Ascending aorta (tissue), 2 donors: ENCODE data around the gene SNX10. TPM values are rescaled to one million over a fixed set of nuclear protein-coding genes. Genes with fewer than 3 reads are reported as not detected.

ENCODE experiments used
- DNase-seq, 2 donors: peaks; one replicate each; pipeline ENCODE4 v3.0.0-alpha.2; 2019; ENCODE audit warnings: low spot score in 2 of 2
- H3K27ac ChIP-seq, 2 donors: fragments of 200-600 bp; sonication (generic); one replicate each; pipeline ENCODE4 v1.5.1; 2016 to 2017; ENCODE audit warnings: mild to moderate bottlenecking in 1 of 2
- H3K27me3 ChIP-seq: fragments of 200-600 bp; sonication (generic); one replicate; pipeline ENCODE4 v1.5.1; 2017
- H3K36me3 ChIP-seq, 2 donors: fragments of 200-600 bp; sonication (generic); one replicate each; pipeline ENCODE4 v1.5.1; 2016
- H3K4me1 ChIP-seq, 2 donors: fragments of 200-600 bp; sonication (generic); one replicate each; pipeline ENCODE4 v1.5.1; 2016 to 2017; ENCODE audit warnings: mild to moderate bottlenecking in 1 of 2
- H3K4me3 ChIP-seq, 2 donors: fragments of 200-600 bp; sonication (generic); one replicate each; pipeline ENCODE4 v1.5.1; 2016 to 2017; ENCODE audit warnings: mild to moderate bottlenecking in 1 of 2
- H3K9me3 ChIP-seq, 2 donors: fragments of 200-600 bp; sonication (generic); one replicate each; pipeline ENCODE4 v1.5.1; 2016
- CTCF ChIP-seq, 3 experiments: fragments of 200-600 bp in 2 of 3; fragments of 450-650 bp in 1 of 3; sonication (generic) in 2 of 3; IDR thresholded peaks; one replicate each; pipeline ENCODE4 v1.5.1; 2016 to 2019; ENCODE audit warnings: antibody characterized with exemption in 3 of 3, mild to moderate bottlenecking in 1 of 3, moderate library complexity in 1 of 3
- intact Hi-C: fragments of 100-400 bp; cut with DNase I; formaldehyde crosslinking; loops from one replicate; pipeline ENCODE4 v1.15.1; 2023
- total RNA-seq: library from RNA; depleted of rRNA; stranded (reverse); fragments of >200 nt; gene quantifications from one replicate; pipeline ENCODE4 v1.1.0, GENCODE V29; 2016

Gene SNX10
- total RNA-seq, 1 donor from 2014 or later, result 3.5 TPM

GRCh38 chr7:26372249-26372648, 80.6 kb downstream of the SNX10 start:
- H3K27me3 ChIP-seq, result peaks cover 20% of the 10 kb centered on the region
- DNase-seq, result no peak
- no peak overlapping the region for H3K27ac ChIP-seq
- no peaks in the 10 kb centered on the region for H3K9me3 ChIP-seq
- peaks cover 0 to 4% of the 10 kb centered on the region in 2 donors for H3K4me1 ChIP-seq
- H3K36me3 ChIP-seq, result no peaks in the 10 kb centered on the region
- no peak for TF ChIP-seq CTCF (IDR thresholded peaks at IDR 0.05)
- intact Hi-C loops, result loop anchor here (5.0 kb wide), 1 partner anchor 485 kb away; no protein-coding TSS in a partner anchor
- no peak overlapping the region for H3K4me3 ChIP-seq

- Histone ChIP-seq H3K9me3 (no peaks in the 10 kb centered on the region), H3K27ac (no peak overlapping the region), H3K27me3 (peaks cover 20% of the 10 kb centered on the region), H3K4me3 (no peak overlapping the region), H3K36me3 (no peaks in the 10 kb centered on the region), H3K4me1 (peaks cover 0 to 4% of the 10 kb centered on the region in 2 donors)
- DNase-seq, result no peak
- TF ChIP-seq CTCF (IDR thresholded peaks at IDR 0.05), result no peak
- intact Hi-C loops, result loop anchor here (5.0 kb wide), 1 partner anchor 485 kb away; no protein-coding TSS in a partner anchor
Measured at GRCh38 chr7:26372704-26373103, 81.0 kb downstream of the SNX10 start.

- intact Hi-C loops, result loop anchor here (5.0 kb wide), 1 partner anchor 482 kb away; no protein-coding TSS in a partner anchor
- Histone ChIP-seq H3K36me3 (no peaks in the 10 kb centered on the region), H3K4me1 (peaks cover 0 to 4% of the 10 kb centered on the region in 2 donors), H3K27me3 (peaks cover 20% of the 10 kb centered on the region), H3K9me3 (no peaks in the 10 kb centered on the region), H3K27ac (no peak overlapping the region), H3K4me3 (no peak overlapping the region)
- DNase-seq, result no peak
- TF ChIP-seq CTCF (IDR thresholded peaks at IDR 0.05), result no peak
Measured at GRCh38 chr7:26374647-26375373, 83.1 kb downstream of the SNX10 start.

GRCh38 chr7:26375726-26376174, 84.1 kb downstream of the SNX10 start:
- H3K36me3 ChIP-seq, result no peaks in the 10 kb centered on the region
- no peak for TF ChIP-seq CTCF (IDR thresholded peaks at IDR 0.05)
- peaks cover 20% of the 10 kb centered on the region for H3K27me3 ChIP-seq
- intact Hi-C loops, result no loop called here
- H3K9me3 ChIP-seq, result no peaks in the 10 kb centered on the region
- no peak for DNase-seq
- H3K4me1 ChIP-seq, result peaks cover 0 to 4% of the 10 kb centered on the region in 2 donors
- H3K4me3 ChIP-seq, result peak overlapping the region; percentile 45 to 48
- no peak overlapping the region for H3K27ac ChIP-seq

- H3K27me3 ChIP-seq, result peaks cover 20% of the 10 kb centered on the region
- no peak for TF ChIP-seq CTCF (IDR thresholded peaks at IDR 0.05)
- H3K4me1 ChIP-seq, result peaks cover 0 to 4% of the 10 kb centered on the region in 2 donors
- intact Hi-C loops, result no loop called here
- no peak for DNase-seq
- H3K4me3 ChIP-seq, result peak overlapping the region; percentile 45 to 48
- H3K36me3 ChIP-seq, result no peaks in the 10 kb centered on the region
- no peak overlapping the region for H3K27ac ChIP-seq
- no peaks in the 10 kb centered on the region for H3K9me3 ChIP-seq
Measured at GRCh38 chr7:26376175-26376917, 84.7 kb downstream of the SNX10 start.
